HuH-7.5 (cell line): Measurements from ENCODE around the gene NOS3.
A peak's percentile ranks its signal among the peaks of the same experiment; 100 is the strongest.
"Not testable (repeated sequence)": the region's sequence is repeated elsewhere in the genome, so short reads cannot be mapped to it uniquely, and the experiment has no call there.

Source experiments
- DNase-seq: peaks from one replicate; pipeline ENCODE4 v3.0.0; 2011; ENCODE audit warnings: low spot score

The NOS3 gene

GRCh38 chr7:151017370-151017952 lies 26.6 kb downstream of the NOS3 start:
- DNase-seq, result no peak

- DNase-seq, result peak; percentile 93
These were observed 27.2 kb downstream of the NOS3 start for GRCh38 chr7:151017953-151018420.

GRCh38 chr7:151018421-151019129 lies 27.8 kb downstream of the NOS3 start:
- no peak for DNase-seq

GRCh38 chr7:151019130-151019447 lies 28.3 kb downstream of the NOS3 start:
- no peak for DNase-seq

GRCh38 chr7:151020231-151020630 lies 29.4 kb downstream of the NOS3 start:
- DNase-seq, result no peak

GRCh38 chr7:151023232-151023631 lies 32.4 kb downstream of the NOS3 start:
- no peak for DNase-seq

GRCh38 chr7:151024435-151025056 lies 33.7 kb downstream of the NOS3 start, which contains the start of gene ATG9B:
Gene ATG9B (minus strand): TSS chr7:151024494. CDS start chr7:151024423, 71 bp downstream.
- no peak for DNase-seq

- no peak for DNase-seq
These were observed 35.3 kb downstream of the NOS3 start for GRCh38 chr7:151025924-151026671.

- not testable (repeated sequence) for DNase-seq
These were observed 36.2 kb downstream of the NOS3 start for GRCh38 chr7:151026771-151027727.

GRCh38 chr7:151027728-151028130 lies 36.9 kb downstream of the NOS3 start:
- not testable (repeated sequence) for DNase-seq

GRCh38 chr7:151028131-151028947 lies 37.5 kb downstream of the NOS3 start, which contains the start of gene ABCB8:
Gene ABCB8 (plus strand): TSS chr7:151028450. CDS start chr7:151028516, 66 bp downstream.
- DNase-seq, result peak; percentile 100

- no peak for DNase-seq
These were observed 38.2 kb downstream of the NOS3 start for GRCh38 chr7:151028948-151029501.

- DNase-seq, result no peak
These were observed 40.2 kb downstream of the NOS3 start for GRCh38 chr7:151031011-151031410.

- no peak for DNase-seq
These were observed 42.4 kb downstream of the NOS3 start for GRCh38 chr7:151032936-151033863.

GRCh38 chr7:151033864-151034249 lies 43.0 kb downstream of the NOS3 start:
- no peak for DNase-seq

GRCh38 chr7:151034312-151035025 lies 43.7 kb downstream of the NOS3 start:
- DNase-seq, result no peak

GRCh38 chr7:151035026-151035717 lies 44.4 kb downstream of the NOS3 start:
- DNase-seq, result no peak

- DNase-seq, result no peak
These were observed 45.1 kb downstream of the NOS3 start for GRCh38 chr7:151035902-151036301.
